Hematopoietic multipotent progenitor cell treated with erythropoietin and hydrocortisone succinate and interleukin-3 and kit ligand, for 4 days (in vitro differentiated cells): ENCODE measurements around the gene IFT74.
"Not testable (repeated sequence)": the region's sequence is repeated elsewhere in the genome, so short reads cannot be mapped to it uniquely, and the experiment has no call there.

ENCODE experiments used
- DNase-seq: peaks from one replicate; pipeline ENCODE4 v3.0.0-alpha.2; 2015

IFT74 gene

GRCh38 chr9:27085456-27085855 is 129.2 kb downstream of the IFT74 start:
- DNase-seq = peak; percentile 47

GRCh38 chr9:27086818-27087680 is 130.8 kb downstream of the IFT74 start:
- no peak for DNase-seq

- DNase-seq = no peak
These were observed 132.8 kb downstream of the IFT74 start for GRCh38 chr9:27088981-27089380.

GRCh38 chr9:27089706-27090105 is 133.5 kb downstream of the IFT74 start:
- DNase-seq = no peak

- DNase-seq = no peak
These were observed 134.0 kb downstream of the IFT74 start for GRCh38 chr9:27090231-27090630.

GRCh38 chr9:27090711-27091110 is 134.5 kb downstream of the IFT74 start:
- DNase-seq = no peak

- not testable (repeated sequence) for DNase-seq
These were observed 136.3 kb downstream of the IFT74 start for GRCh38 chr9:27092496-27092895.

GRCh38 chr9:27093384-27094067 is 137.3 kb downstream of the IFT74 start:
- DNase-seq = peak; percentile 56

- no peak for DNase-seq
These were observed 138.6 kb downstream of the IFT74 start for GRCh38 chr9:27094640-27095298.

- DNase-seq = no peak
These were observed 151.0 kb downstream of the IFT74 start for GRCh38 chr9:27107241-27107640.

GRCh38 chr9:27108981-27109541 is 152.8 kb downstream of the IFT74 start, which contains the start of gene TEK:
Gene TEK, plus strand, starts transcription at chr9:27109225. Its CDS starts 366 bp downstream, at chr9:27109591.
- DNase-seq = no peak

- DNase-seq = no peak
These were observed 153.4 kb downstream of the IFT74 start for GRCh38 chr9:27109621-27110020.

GRCh38 chr9:27110181-27110580 is 154.0 kb downstream of the IFT74 start:
- DNase-seq = no peak

- no peak for DNase-seq
These were observed 156.0 kb downstream of the IFT74 start for GRCh38 chr9:27112235-27112634.
